K562 (cell line): ENCODE measurements around the gene PACC1.

ENCODE experiments used
- IFI16 ChIP-seq: fragments of 250-450 bp; sonication (Bioruptor Pico); IDR thresholded peaks from 2 replicates; pipeline ENCODE4 v2.1.2; 2022; ENCODE audit warnings: mild to moderate bottlenecking, inconsistent platforms
- MAZ ChIP-seq, 2 experiments: fragments of 450-650 bp in 1 of 2; sonication (generic) in 1 of 2; formaldehyde crosslinking; IDR thresholded peaks in 1 of 2; conservative IDR thresholded peaks in 1 of 2; 2 replicates each; pipeline versions ENCODE4 v1.4.0 to v1.5.0; 2020; ENCODE audit warnings: mild to moderate bottlenecking in 1 of 2, missing genetic modification reagents in 1 of 2
- RBBP5 ChIP-seq: fragments of 200-600 bp; sonication (generic); IDR thresholded peaks from 2 replicates; pipeline ENCODE4 v1.6.1; 2012; ENCODE audit warnings: borderline replicate concordance, mild to moderate bottlenecking, low read length, control low read depth, inconsistent platforms; ENCODE audit not compliant: insufficient read depth, poor library complexity, severe bottlenecking
- REST ChIP-seq, 2 experiments: fragments of 450-650 bp; formaldehyde crosslinking in 1 of 2; IDR thresholded peaks; 2 replicates each; pipeline versions ENCODE4 v1.4.0 to v1.6.1; 2014 to 2020; ENCODE audit warnings: mild to moderate bottlenecking in 2 of 2, borderline replicate concordance in 1 of 2, low read depth in 1 of 2
- SIN3A ChIP-seq, 2 experiments: fragments of 150-350 bp in 1 of 2; IDR thresholded peaks; 2 replicates each; pipeline ENCODE4 v1.6.1; 2011 to 2016; ENCODE audit warnings: borderline replicate concordance in 2 of 2, low read depth in 2 of 2, low read length in 2 of 2, mild to moderate bottlenecking in 2 of 2, moderate library complexity in 2 of 2; ENCODE audit not compliant: control insufficient read depth in 1 of 2
- TAF1 ChIP-seq: IDR thresholded peaks from 2 replicates; pipeline ENCODE4 v1.6.1; 2011; ENCODE audit warnings: mild to moderate bottlenecking, low read length, moderate library complexity; ENCODE audit not compliant: insufficient read depth, control insufficient read depth, severe bottlenecking; ENCODE audit errors: extremely low read depth
- ZBTB33 ChIP-seq: sonication (generic); formaldehyde crosslinking; IDR thresholded peaks from 2 replicates; pipeline ENCODE4 v1.8.1; 2023; ENCODE audit warnings: mild to moderate bottlenecking, missing genetic modification reagents

GRCh38 chr1:212388985-212389716, 25.5 kb downstream of the PACC1 start:
- TF ChIP-seq TAF1 (no peak), SIN3A (IDR thresholded peaks at IDR 0.05; ENCODE audit: borderline replicate concordance in 2 of 2, control insufficient read depth in 1 of 2, low read depth in 2 of 2, low read length in 2 of 2) (no peak), MAZ (CRISPR knock-in tag; conservative IDR thresholded peaks at IDR 0.05 in 1 of 2, IDR thresholded peaks at IDR 0.05 in 1 of 2) (no peak), RBBP5 (no peak), IFI16 (CRISPR knock-in tag) (no peak), ZBTB33 (CRISPR knock-in tag) (no peak), REST (IDR thresholded peaks at IDR 0.05; ENCODE audit: borderline replicate concordance) (no peak), REST (CRISPR knock-in tag; IDR thresholded peaks at IDR 0.05; ENCODE audit: low read depth) (no peak)
